Measurements from ENCODE around the gene SETD7.

The SETD7 gene

DNA sequence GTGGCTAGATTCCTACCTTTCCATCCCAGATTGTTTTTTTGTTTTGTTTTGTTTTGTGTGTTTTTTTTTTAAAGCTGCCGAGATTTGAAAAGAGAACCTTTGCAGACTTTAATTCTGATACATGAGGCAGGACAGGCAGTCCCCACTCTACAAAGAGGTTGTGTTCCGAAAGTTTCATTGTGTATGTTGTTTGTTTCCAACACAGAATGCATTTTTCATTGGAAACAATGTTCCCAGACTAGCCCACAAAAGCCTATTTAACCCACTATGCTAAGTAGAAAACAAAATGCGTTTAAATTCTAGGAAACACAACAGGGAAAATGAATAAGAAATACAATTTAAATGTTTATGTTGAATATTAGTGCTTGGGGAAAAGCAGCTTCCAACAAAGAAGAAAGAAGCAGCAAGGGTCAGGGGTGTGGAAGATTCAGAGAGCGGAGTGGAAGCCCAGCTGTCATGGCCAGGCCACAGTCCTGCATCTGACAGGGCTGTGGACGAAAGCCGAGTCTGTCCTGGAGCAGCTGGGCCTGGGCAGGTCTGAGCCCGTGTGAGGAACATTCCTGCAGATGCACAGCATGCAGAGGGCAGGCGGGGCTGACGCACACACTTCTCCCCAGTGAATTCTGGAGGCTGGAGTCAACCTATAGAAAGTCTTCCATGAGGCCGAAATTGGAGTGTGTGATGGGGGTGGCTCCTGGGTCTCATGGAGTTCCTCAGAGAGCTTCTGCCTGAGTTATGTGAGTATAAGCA, 12.4 kb upstream of the SETD7 start:
- no peak for DNase-seq

DNA sequence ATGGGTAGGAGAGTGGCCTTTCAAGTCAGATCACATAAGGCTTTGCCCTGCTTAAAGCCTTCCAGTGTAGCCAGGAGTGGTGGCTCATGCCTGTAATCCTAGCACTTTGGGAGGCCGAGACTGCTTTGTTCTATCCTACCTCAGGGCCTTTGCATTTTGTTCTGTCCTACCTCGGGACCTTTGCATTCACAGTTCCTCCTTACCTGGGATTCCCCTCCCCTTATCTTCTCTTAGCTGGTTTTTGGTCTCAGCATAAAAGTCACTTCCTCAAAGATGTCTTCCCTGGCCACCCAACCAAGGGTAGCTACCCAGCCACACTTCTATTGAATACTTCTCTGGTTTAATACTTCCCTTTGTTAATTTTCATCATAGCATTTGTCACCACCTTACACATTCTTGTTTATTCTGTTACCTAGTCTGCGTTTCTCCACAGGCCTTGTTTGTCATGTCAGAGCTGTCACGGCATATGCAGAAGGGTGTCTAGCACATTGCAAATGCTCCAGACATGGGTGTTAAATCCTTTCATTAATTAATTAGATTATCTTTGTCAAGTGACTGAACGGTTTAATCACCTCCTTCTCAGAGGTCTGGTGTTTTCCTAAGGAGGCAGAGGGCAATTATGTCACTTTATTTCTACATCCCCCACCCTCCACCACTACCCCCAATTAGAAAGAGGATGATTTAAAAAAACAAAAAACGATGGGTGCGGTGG, 11.3 kb upstream of the SETD7 start:
- no peak for DNase-seq

DNA sequence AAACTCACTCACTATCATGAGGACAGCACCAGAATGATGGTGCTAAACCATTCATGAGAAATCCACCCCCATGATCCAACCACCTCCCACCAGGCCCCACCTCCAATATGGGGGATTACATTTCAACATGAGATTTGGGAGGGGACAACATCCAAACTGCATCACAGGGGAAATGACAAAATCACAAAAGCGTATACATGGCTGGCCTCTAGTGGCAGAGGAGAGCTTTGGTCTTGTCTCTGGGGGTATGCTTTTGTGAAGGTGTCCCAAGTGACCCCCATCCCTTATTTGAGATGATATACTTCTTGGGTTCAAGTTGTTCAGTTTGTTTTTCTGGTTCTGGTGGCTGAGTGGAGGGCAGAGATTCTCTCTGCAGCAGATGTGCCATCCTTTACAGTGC, 8.5 kb upstream of the SETD7 start:
- DNase-seq, result no peak

DNA sequence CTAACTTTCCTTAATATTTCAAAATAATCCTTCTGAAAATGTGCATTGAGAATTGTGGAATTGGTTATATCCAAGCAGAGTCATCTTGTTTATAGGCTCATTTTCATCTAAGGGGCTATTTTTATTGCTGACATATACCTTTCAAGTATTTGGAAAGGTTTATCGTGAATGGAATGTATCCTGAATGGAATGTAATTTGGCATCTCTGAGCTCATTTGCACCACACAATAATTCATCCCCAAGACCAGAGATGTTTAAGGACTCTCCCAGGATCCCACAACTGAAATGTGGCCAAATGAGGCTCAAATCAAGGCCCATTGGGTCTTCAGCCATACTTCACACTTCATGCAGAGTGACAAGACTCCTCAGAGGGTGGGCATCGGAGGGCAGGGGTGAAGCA, 7.5 kb upstream of the SETD7 start:
- DNase-seq, result no peak

DNA sequence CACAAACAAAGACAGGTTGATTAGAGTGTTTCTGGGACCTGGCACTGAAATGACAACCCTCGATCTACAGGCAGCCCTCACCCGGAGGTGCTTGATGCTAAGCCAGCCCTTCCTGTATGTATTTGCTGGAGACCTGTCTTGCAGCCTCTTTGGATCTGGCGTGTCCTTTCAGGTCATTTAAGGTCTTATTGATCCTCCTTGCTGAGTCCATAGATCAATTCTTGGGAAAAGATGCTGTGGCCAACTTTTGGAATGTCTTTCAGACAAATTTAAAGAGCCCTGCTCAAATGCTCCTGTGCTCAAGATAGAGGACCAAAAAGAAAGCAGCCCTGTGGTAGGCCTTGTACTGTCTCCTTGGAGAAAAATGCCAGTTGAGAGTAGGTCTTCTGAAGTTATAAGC, 6.8 kb upstream of the SETD7 start:
- no peak for DNase-seq

DNA sequence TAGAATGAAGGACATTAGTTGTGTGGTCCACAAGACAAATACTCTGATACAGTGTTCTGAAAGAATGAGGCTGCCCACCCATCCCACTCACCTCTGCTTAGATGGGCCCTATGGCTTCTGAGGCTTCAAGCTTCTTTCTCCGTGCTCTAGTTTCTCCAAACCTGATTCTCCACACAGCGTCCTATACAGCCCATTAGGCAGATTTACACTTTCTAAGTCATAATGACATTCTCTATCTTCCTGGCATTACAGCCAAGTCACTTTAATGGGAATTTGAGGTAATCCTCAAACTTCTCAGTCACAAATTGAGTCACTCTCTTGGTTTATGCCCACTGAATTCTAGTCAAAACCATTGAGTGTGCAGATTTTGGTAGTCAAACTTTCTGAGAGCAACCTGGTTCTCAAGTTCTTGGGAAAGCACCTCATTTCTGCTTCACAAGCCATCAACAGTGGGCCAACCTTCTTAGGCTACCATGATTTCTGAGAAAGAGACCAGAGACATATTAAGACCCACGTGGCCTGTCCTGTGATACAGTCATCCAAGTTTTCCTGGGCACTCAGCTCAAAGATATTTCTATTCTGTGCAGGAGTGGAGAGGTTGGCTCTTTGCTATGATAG, 6.2 kb upstream of the SETD7 start:
- no peak for DNase-seq

DNA sequence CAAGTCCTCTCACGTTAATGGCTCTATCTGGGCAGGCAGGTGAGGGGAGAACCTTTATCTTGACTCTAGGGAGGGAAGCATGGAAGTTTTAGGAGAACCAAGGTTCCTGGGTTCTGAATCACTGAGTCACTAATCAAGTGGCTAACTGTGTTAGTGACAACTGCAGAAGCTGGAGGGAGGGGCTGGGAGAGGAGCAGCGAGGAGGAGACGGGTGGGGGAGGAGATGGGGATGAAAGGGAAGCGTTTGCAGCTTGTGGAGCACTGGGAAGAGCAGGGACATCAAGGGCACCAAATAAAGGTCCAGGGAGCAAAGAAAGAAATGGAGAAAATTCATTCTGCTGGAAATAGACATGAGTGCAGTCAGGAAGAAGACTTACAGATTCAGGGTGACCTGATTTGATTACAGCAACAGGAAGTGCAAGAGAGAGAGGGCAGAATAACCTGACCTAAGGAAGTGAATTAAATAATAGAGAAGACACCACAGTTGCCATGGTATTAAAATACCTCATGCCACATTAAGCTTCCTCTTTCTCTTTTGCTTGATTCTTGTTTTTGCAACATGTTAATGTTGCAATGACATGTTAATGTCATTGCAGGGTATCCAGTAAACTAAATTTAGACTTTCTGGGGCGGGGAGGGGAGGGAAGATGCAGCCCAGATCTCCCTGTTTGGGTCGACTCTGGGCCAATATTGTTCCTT, 4.5 kb upstream of the SETD7 start:
- DNase-seq, result peak; percentile 63

DNA sequence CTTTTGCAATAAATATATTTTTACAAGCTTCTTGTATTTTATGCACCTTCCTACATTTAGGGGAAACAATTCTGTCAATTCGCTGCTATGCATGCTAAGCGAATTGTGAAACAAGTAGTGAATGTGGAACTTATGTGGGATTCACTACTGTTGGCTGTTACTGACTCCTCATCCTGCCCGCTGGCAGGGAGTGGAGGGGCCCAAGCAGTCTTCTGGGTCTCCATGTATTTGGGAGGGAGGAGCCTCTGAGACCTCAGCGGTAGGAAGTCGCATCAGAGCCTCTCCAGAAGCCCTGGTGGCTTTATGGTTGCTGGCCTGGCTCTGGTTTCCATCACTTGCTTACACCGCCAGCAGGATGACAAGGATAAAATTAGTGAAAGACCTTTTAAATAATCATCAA, 3.7 kb upstream of the SETD7 start:
- DNase-seq, result no peak

DNA sequence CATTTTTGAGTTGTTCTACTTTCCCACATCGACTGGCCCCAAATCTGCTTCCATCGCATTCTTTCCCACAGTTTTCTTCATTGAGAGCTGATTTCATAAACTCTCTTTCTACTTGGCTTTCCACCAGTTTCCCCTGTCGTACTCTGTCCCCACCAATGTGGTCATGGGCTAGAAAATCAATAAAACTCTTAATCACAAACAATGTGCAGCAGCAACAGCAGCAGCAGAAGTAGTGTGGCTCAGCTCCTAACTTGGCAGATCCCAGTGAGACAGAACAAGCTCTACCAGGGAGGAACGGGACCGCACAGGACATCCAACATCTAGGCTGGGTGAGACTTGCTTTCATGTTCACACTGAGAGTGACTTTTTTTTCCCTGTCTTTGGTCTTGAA, 3.1 kb upstream of the SETD7 start:
- no peak for DNase-seq

DNA sequence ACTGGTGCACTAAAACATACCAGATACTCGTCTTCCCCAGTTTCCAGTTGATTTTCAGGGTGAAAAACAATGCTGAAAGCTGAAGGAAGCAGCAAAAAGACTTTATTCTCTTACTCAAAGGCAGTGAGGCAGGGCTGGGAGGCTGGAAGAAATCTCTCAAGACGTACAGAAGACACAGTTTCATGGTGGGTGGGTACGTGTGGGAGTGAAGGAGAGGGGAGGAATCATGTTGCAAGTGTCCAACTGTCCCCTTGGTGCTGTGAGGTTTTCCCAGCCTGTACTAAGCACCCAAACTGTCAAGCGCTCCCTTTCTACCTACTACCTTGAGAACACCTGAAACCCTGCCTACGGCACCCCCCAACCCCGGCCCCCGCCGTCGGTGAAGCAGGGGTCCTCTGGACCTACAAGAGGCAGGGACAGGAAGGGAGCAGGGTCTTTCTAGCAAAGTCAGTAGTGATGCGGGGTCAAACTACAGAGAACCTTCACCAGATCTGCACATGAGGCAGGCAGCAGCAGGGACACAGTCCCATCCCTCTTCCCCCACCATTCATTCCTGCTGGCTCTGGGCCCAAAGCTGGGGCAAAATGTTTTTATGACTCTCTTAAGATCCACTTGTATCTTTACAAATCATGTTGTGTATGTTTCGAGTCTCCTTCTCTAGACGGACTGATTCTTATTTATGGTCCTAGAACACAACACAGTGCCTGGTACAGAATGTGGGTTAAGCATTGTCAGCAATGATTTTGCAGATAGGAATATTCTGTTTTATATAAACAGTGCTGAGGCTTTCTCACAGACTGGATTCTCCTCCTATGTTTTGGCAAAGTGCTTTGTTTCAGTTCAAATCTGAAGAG, 2.4 kb upstream of the SETD7 start:
- no peak for DNase-seq

DNA sequence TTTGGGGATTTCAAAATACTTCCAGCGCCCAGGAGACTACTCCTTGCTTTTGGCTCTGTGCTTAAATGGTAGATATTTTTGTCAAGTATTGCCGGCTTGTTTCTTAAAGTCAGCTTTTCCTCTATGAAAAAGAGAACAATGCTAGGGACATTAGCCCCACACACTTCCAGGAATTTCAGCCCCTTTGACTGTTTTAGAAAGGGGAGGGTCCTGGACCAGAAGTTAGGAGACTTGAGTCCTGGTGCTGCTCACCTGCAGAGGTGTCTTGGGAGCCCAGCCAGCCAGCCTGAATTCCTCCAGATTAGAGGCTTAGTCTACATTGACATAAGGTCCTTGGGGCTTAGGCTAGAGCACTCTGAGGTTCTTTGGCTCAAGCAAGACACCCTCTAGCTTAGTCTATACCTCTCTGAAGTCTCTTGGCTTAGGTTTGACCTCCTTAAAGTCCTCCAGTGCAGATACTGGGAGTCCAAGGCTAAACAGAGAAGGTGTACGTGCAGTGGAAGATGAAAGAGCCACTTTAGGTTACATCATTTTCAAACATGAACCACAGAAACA, 1.6 kb upstream of the SETD7 start:
- DNase-seq, result no peak

DNA sequence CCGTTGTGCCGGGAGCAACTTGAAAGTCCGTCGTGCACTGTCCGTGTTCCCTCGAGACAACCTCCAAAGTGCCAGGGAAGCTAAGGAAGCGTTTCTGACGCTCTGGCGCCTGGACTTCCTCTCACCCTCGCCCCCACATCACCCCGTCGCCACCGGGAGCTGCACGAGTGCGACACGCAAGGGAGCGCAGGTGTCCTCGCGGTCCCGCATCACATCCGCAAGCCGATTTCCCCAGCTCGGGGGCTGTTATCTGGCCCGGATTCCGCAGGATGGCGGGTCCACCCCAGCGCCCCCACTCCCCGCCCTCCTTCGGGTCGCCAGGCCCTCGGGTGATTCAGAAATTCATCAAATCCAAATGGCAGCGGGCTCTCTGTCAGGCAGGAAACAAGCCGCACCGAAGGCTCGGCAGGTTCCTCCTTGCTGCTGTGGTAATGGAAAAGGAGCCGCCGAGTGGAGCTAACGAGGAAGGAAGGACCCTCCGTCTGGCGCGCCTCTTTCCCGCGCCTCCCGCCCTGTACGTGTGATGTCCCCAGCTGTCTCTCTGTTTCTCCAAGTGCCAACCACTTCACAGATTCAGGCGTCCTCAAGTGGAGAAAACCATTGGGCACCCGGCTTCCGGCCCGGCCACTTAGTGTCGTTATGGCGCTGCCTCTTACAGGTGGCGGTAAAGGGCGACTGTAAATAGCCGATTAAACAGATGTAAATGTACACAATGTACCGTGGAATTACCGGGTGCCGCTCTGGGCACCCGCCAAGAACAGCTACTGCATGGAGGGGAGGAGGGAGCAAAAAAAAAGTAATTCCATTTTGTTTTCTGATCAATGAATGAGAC, 921 bp upstream of the SETD7 start:
- peak; percentile 67 for DNase-seq

DNA sequence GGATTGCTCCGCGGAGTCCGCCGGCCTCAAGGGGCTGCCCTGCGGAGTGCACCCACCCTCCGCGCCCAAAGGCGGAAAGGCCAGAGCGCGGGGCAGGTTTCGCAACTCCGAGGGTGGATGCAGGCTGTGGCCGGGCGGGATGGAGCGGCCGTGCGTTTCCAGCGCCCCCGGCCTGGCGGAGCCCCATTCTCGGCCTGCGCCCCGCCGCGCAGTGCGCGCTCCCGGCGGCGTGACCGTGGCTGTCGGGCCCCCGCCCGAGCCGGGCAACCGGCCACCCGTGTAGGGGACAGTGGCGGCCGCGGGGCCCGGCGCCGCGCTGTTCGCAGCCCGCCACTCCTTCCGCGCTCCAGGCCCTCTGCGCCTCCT, 331 bp downstream of the SETD7 start:
- DNase-seq, result no peak

DNA sequence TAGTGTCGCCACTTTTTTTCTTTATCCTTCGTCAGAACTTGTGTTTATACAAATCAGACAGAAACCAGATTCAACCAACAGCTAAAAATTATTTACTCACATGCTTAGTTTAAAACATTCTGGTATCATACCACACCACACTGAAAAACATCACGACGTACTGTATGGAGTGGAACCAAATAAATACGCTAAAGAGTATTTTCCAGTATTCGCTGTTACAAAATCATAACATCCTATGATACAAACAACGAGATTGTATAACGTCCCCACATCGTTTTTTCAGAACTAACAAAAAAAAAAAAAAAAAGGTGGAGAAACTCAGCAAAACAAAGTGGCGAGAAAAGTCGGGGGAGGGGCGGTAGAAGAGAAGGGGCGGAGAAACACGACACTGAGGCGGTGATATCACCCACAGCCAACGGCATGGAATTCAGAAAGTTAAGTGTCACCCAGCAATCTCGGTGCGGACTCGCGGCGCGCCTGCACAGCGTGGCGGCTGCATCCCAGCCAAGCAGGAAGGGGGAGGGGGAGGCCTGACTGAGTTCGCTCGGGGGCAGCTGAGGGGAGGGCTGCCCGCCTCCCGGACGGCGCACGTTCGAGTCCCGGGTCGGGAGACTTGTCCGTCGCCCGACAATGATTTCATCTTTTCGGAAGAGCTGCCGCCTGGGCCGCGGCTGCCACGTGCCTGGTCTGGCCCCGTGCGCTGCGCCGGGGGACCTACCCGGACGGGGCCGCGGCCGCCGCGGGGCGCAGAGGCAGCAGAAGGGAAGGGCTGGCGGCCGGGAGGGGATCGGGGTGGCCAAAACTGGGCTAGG, 920 bp downstream of the SETD7 start:
- DNase-seq, result peak; percentile 90

DNA sequence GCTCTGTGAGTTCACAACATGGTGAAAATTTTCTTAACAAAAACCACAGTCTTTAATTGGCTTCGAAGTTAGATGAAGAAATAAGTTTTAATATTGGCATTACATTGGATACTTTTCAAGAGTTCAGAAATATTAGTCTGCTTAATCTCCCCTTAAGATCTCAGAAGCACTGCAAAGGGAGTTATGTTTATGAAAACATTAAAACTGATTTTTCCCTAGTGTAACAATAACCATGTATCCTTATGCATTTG, 1.5 kb downstream of the SETD7 start:
- no peak for DNase-seq

DNA sequence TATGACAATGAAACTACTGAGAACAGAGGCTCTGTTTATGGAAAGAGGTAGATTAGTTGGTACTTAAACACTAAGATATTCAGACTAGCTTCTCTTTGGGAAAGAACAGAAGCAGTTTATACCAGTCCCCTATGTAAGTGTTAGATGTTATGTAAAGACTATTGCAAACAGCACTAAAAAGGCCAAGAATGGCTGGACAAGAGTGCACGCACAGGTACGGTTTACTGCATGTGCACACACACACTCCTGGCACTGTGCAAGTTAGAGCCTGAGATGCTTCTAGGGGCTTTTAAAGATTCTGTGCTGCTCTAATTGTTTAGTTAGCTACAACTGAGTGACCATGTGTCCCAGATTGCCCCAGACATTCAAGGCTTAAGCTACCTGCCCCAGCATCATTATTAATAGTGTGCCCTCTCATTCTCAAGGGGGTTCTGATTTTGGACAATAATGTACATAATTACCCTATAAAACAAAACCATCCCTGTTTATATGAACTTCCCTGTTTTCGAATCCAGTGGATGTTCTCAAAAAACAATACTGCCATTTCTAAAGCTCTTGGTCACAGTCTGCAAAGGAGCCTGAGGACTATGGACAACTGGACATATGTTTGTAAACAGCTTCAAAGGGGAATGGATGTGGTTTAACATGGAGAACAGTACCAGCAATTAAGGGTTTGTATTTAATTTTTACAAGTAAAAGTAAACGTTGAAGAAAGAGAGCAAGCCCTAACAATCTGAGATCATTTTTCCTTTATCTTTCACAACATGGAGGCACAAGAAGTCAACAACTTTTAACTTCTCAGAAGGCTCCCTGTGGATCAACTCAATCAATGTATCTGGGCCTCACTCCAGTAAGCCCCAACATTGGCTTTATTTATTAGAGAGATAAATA, 2.0 kb downstream of the SETD7 start:
- no peak for DNase-seq

DNA sequence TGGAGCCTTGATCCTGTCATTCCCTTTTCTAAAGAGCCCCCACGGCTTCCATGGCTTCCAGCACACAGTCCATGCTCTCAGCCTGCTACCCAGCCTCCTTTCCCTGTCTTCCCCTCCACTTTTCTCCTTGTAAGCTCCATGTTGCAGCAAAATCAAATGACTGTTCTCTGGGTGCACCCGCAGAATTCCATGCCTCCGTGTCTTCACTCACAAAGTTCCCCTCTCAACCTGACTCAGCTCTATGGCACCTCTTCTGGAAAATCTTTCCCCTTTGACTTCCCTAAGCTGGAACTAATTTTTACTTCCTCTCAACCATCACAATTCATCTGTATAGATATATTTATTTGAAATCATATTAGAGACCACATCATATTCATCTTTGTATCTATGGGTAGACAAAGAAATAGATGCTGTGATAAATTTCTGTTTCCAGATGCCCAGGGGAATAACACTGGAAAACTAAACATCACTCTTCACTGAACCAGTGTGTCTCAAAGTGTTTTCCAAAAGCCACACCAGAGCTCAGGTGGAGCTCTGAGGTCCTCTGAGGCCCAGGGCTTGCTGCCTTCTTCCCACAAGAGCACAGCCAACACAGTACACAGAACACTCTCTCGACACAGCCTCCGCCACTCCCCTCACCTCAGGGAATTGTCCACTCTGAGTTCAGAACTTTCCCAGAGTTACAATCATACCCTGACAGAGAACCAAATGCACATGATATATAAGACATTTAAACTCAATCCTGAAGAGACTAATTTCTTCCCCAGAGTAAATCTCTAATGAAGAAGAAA, 3.3 kb downstream of the SETD7 start:
- no peak for DNase-seq

DNA sequence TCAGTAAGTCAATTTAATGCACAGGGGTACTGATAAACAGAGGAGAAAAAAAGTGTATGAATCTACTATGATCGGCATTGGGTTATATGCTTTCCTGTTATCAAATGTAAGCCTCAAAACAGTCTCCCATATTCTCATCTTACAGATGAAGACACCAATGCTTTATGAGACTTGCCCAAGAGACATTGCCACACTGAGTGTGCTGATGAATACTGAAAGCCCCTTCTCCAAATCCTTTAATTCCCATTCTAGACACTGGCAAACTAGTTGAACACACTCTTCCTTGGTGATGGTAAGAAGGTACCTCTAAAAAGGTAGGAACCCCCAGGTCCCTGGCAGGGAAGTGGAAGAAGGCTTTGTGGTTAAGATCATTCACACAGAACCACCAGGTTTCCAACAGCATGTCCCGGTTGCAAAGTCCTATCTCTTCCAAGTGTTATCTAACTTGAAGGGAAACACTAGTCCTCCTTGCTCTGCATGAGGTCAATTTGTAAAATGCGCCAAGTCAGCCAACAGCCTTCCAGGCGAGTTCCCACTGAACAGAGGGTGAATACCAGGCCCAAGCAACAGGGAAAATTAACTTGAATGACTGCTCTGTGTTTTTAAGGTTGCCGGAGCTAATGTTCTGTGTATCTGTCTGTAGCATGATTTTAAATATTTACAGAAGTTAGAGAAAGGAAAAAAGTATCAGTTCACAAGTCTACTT, 5.1 kb downstream of the SETD7 start:
- DNase-seq, result no peak

All from CD4-positive, alpha-beta T cell treated with Interleukin-12 subunit alpha and Interleukin-12 subunit beta, for 1 hour (primary cell).